ENCODE data around the gene LRRC31.

DNA sequence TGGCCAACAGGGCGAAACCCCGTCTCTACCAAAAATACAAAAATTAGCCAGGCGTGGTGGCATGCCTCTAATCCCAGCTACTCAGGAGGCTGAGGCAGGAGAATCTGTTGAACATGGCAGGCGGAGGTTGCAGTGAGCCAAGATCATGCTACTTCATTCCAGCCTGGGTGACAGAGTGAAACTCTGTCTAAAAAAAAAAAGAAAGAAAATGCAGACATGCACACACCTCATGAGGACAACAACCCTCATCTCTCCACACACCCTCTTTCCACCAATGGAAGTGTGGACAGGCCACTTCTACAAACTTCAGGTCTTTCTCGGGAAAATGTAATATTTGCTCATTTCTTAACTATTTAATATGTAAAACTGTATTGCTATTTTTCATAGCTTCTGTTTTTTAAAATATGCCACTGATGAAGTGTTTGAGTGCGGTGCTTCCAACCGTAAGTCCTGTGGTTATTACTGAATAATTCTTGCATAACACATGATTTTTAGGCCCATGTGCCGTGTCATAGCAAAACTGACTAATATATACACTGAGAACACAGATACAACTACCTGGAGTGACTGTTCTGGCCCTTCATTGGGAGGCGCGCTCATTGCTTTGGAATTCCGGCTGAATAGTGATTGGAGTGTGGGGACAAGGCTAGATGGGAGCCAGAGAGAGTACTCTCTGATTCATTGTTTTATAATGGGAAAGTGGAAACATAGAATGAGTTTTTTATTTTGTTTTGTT lies 23.1 kb downstream of the LRRC31 start:
- TF ChIP-seq, protein P1, sequence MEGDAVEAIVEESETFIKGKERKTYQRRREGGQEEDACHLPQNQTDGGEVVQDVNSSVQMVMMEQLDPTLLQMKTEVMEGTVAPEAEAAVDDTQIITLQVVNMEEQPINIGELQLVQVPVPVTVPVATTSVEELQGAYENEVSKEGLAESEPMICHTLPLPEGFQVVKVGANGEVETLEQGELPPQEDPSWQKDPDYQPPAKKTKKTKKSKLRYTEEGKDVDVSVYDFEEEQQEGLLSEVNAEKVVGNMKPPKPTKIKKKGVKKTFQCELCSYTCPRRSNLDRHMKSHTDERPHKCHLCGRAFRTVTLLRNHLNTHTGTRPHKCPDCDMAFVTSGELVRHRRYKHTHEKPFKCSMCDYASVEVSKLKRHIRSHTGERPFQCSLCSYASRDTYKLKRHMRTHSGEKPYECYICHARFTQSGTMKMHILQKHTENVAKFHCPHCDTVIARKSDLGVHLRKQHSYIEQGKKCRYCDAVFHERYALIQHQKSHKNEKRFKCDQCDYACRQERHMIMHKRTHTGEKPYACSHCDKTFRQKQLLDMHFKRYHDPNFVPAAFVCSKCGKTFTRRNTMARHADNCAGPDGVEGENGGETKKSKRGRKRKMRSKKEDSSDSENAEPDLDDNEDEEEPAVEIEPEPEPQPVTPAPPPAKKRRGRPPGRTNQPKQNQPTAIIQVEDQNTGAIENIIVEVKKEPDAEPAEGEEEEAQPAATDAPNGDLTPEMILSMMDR (IDR thresholded peaks at IDR 0.05), result no peak
- TF ChIP-seq EZH2 (IDR thresholded peaks at IDR 0.05), result no peak

Data from neural progenitor cell (in vitro differentiated cells).